Spleen (tissue), 11 donors: ENCODE data around the gene UTP14C. TPM values are rescaled to one million over a fixed set of nuclear protein-coding genes. Genes with fewer than 3 reads are reported as not detected.
"Not testable (repeated sequence)": the region's sequence is repeated elsewhere in the genome, so short reads cannot be mapped to it uniquely, and the experiment has no call there.

Experiments
- DNase-seq: peaks from one replicate; pipeline ENCODE4 v3.0.0-alpha.2; 2020
- H3K27ac ChIP-seq, 8 donors: fragments of 200-600 bp; sonication (generic) in 7 of 8; 1 replicate in 4 of 8; 2 replicates in 4 of 8; pipeline versions ENCODE4 v1.5.0 to v1.8.0; 2016 to 2021; ENCODE audit warnings: inconsistent platforms in 4 of 8, mild to moderate bottlenecking in 4 of 8, moderate library complexity in 1 of 8
- H3K27me3 ChIP-seq, 7 donors: fragments of 200-600 bp; sonication (generic) in 6 of 7; replicated peaks in 1 of 7; 1 replicate in 4 of 7; 2 replicates in 3 of 7; pipeline versions ENCODE4 v1.5.0 to v1.8.0; 2016 to 2021; ENCODE audit warnings: inconsistent platforms in 3 of 7, mild to moderate bottlenecking in 1 of 7
- H3K36me3 ChIP-seq, 6 donors: fragments of 200-600 bp; sonication (generic) in 5 of 6; 1 replicate in 4 of 6; 2 replicates in 2 of 6; pipeline versions ENCODE4 v1.5.0 to v1.8.0; 2016 to 2021; ENCODE audit warnings: inconsistent platforms in 2 of 6
- H3K4me1 ChIP-seq, 6 donors: fragments of 200-600 bp; sonication (generic) in 5 of 6; 1 replicate in 3 of 6; 2 replicates in 3 of 6; pipeline versions ENCODE4 v1.5.0 to v1.8.0; 2016 to 2021; ENCODE audit warnings: inconsistent platforms in 3 of 6
- H3K4me3 ChIP-seq, 8 donors: fragments of 200-600 bp; sonication (generic) in 7 of 8; 1 replicate in 4 of 8; 2 replicates in 4 of 8; pipeline versions ENCODE4 v1.5.0 to v1.8.0; 2016 to 2021; ENCODE audit warnings: inconsistent platforms in 4 of 8, mild to moderate bottlenecking in 4 of 8, moderate library complexity in 2 of 8
- H3K9me3 ChIP-seq, 8 donors: fragments of 200-600 bp; sonication (generic) in 7 of 8; 1 replicate in 4 of 8; 2 replicates in 4 of 8; pipeline versions ENCODE4 v1.5.0 to v1.8.0; 2016 to 2021; ENCODE audit warnings: inconsistent platforms in 4 of 8
- CTCF ChIP-seq, 11 experiments: fragments of 200-600 bp in 7 of 11; fragments of 450-650 bp in 4 of 11; sonication (generic) in 4 of 11; IDR thresholded peaks in 8 of 11; conservative IDR thresholded peaks in 3 of 11; 1 replicate in 7 of 11; 2 replicates in 4 of 11; pipeline versions ENCODE4 v1.4.0 to v1.8.0; 2016 to 2021; ENCODE audit warnings: antibody characterized with exemption in 11 of 11, inconsistent platforms in 4 of 11, mild to moderate bottlenecking in 1 of 11
- POLR2A ChIP-seq, 3 donors: fragments of 450-650 bp; IDR thresholded peaks; one replicate each; pipeline ENCODE4 v1.5.1; 2017; ENCODE audit warnings: antibody characterized with exemption in 3 of 3, mild to moderate bottlenecking in 1 of 3
- POLR2AphosphoS5 ChIP-seq, 3 donors: sonication (generic); formaldehyde crosslinking; IDR thresholded peaks; one replicate each; pipeline ENCODE4 v1.5.1; 2017; ENCODE audit warnings: antibody characterized with exemption in 3 of 3
- WGBS, 5 donors: extraction: QIAGEN DNeasy Blood & Tissue Kit in 3 of 5; methylation state at CpG; one replicate each; pipeline versions ENCODE4 v1.1.5 to v1.1.7; 2013 to 2018; 5-methylcytosine and 5-hydroxymethylcytosine counted together
- intact Hi-C: fragments of 100-400 bp; cut with DNase I; formaldehyde crosslinking; loops from one replicate; pipeline ENCODE4 v1.15.0; 2023; ENCODE audit warnings: low total_unique reads
- polyA plus RNA-seq, 3 donors: library from polyadenylated mRNA; stranded (reverse); fragments of 200-250 nt; gene quantifications; one replicate each; pipeline ENCODE4 v1.2.1, GENCODE V29; 2013
- total RNA-seq, 7 donors: library from RNA; depleted of rRNA in 3 of 7; stranded (reverse); fragments of >200 nt in 3 of 7; fragmentation: NEBNext Ultra II Directional in 4 of 7; extraction: Animal tissue kit (Norgen Biotek cat#: 25700) in 4 of 7; gene quantifications; one replicate each; pipeline versions ENCODE4 v1.1.0 to v1.2.1, GENCODE V29; 2016 to 2021
- donor health status: healthy with polysubstance abuse.
- donor health status: DM: no; HTN: no; CAD: no; lungs with moderate emphysema.
- donor health status: DM: no; HTN: no; CAD: no.
- donor health status: Bipolar disorder and iron deficiency.
- donor health status: healthy.
- donor health status: DM: no; HTN: no; CAD: no.
- donor health status: DM: yes; HTN: yes; CAD: no.

UTP14C gene
- total and polyA plus RNA-seq, 10 donors: 2.2 to 20.2 (median 15.0) TPM

GRCh38 chr13:51978796-51979556 is 45.5 kb upstream of the UTP14C start:
- TF ChIP-seq CTCF (IDR thresholded peaks at IDR 0.05 in 8 of 11, conservative IDR thresholded peaks at IDR 0.05 in 3 of 11) (no peak), POLR2AphosphoS5 (IDR thresholded peaks at IDR 0.05) (no peak), POLR2A (IDR thresholded peaks at IDR 0.05) (no peak)
- H3K4me1 ChIP-seq: no peaks in the 10 kb centered on the region
- H3K27me3 ChIP-seq: peaks cover 0 to 8% (median 0%) of the 10 kb centered on the region in 7 donors
- WGBS, 5 donors: 52 to 96% (median 73%) methylated on average over 5 of the region's 5 CpGs
- DNase-seq: no peak
- no peaks in the 10 kb centered on the region for H3K9me3 ChIP-seq
- intact Hi-C loops: no loop called here
- no peak overlapping the region for H3K4me3 ChIP-seq
- no peak overlapping the region for H3K27ac ChIP-seq
- no peaks in the 10 kb centered on the region for H3K36me3 ChIP-seq

- no peaks in the 10 kb centered on the region for H3K36me3 ChIP-seq
- H3K27me3 ChIP-seq: peaks cover 0 to 8% (median 0%) of the 10 kb centered on the region in 7 donors
- H3K4me3 ChIP-seq: no peak overlapping the region
- WGBS, 5 donors: 69 to 82% (median 70%) methylated on average over 4 of the region's 4 CpGs
- intact Hi-C loops: no loop called here
- H3K4me1 ChIP-seq: no peaks in the 10 kb centered on the region
- no peak overlapping the region for H3K27ac ChIP-seq
- H3K9me3 ChIP-seq: no peaks in the 10 kb centered on the region
- TF ChIP-seq CTCF (IDR thresholded peaks at IDR 0.05 in 8 of 11, conservative IDR thresholded peaks at IDR 0.05 in 3 of 11) (no peak), POLR2A (IDR thresholded peaks at IDR 0.05) (no peak), POLR2AphosphoS5 (IDR thresholded peaks at IDR 0.05) (no peak)
- no peak for DNase-seq
These were observed 43.6 kb upstream of the UTP14C start for GRCh38 chr13:51980908-51981307.

- Histone ChIP-seq H3K27ac (no peak overlapping the region), H3K27me3 (peaks cover 0 to 8% (median 0%) of the 10 kb centered on the region in 7 donors), H3K36me3 (no peaks in the 10 kb centered on the region), H3K4me1 (no peaks in the 10 kb centered on the region), H3K4me3 (no peak overlapping the region), H3K9me3 (no peaks in the 10 kb centered on the region)
- 85 to 94% (median 86%) methylated on average over 4 of the region's 4 CpGs for WGBS, 5 donors
- TF ChIP-seq POLR2AphosphoS5 (IDR thresholded peaks at IDR 0.05): no peak
- TF ChIP-seq POLR2A (IDR thresholded peaks at IDR 0.05): no peak
- TF ChIP-seq CTCF (IDR thresholded peaks at IDR 0.05 in 8 of 11, conservative IDR thresholded peaks at IDR 0.05 in 3 of 11): no peak
- intact Hi-C loops: no loop called here
- no peak for DNase-seq
These were observed 43.1 kb upstream of the UTP14C start for GRCh38 chr13:51981355-51981754.

- H3K27me3 ChIP-seq, H3K4me1 ChIP-seq, H3K9me3 ChIP-seq, H3K27ac ChIP-seq, intact Hi-C loops, H3K36me3 ChIP-seq, DNase-seq, H3K4me3 ChIP-seq: not testable (repeated sequence)
- WGBS, 5 donors: 67 to 94% (median 85%) methylated on average over 1 to 3 of the region's 3 CpGs
These were observed 41.2 kb upstream of the UTP14C start for GRCh38 chr13:51983292-51983691.

GRCh38 chr13:51984904-51985303 is 39.6 kb upstream of the UTP14C start:
- DNase-seq, H3K4me1 ChIP-seq, H3K9me3 ChIP-seq, H3K27ac ChIP-seq, H3K4me3 ChIP-seq, H3K27me3 ChIP-seq, H3K36me3 ChIP-seq, intact Hi-C loops: not testable (repeated sequence)
- 85 to 88% (median 85%) methylated on average over 4 of the region's 4 CpGs for WGBS, 5 donors
